GM12872 (cell line): ENCODE data around the gene CLIC1.
A peak's percentile ranks its signal among the peaks of the same experiment; 100 is the strongest.

Source experiments
- CTCF ChIP-seq: IDR thresholded peaks from 3 replicates; pipeline ENCODE4 v1.5.1; 2011; ENCODE audit warnings: low read depth, mild to moderate bottlenecking, low read length, moderate library complexity; ENCODE audit not compliant: insufficient read depth

Gene CLIC1

GRCh38 chr6:31713991-31714684 lies 22.2 kb downstream of the CLIC1 start:
- no peak for TF ChIP-seq CTCF

- no peak for TF ChIP-seq CTCF
These were observed 22.9 kb downstream of the CLIC1 start for GRCh38 chr6:31713465-31713864.

GRCh38 chr6:31712296-31712695 lies 24.0 kb downstream of the CLIC1 start:
- TF ChIP-seq CTCF = peak; percentile 39; the same call in 2 of the 3 replicates

GRCh38 chr6:31711233-31711632 lies 25.1 kb downstream of the CLIC1 start:
- TF ChIP-seq CTCF = no peak

GRCh38 chr6:31710523-31711219 lies 25.7 kb downstream of the CLIC1 start:
- TF ChIP-seq CTCF = no peak

- TF ChIP-seq CTCF = no peak
These were observed 28.1 kb downstream of the CLIC1 start for GRCh38 chr6:31708224-31708623.

- no peak for TF ChIP-seq CTCF
These were observed 28.6 kb downstream of the CLIC1 start for GRCh38 chr6:31707701-31708100.
